ENCODE results near the gene KCTD19.

Gene KCTD19

DNA sequence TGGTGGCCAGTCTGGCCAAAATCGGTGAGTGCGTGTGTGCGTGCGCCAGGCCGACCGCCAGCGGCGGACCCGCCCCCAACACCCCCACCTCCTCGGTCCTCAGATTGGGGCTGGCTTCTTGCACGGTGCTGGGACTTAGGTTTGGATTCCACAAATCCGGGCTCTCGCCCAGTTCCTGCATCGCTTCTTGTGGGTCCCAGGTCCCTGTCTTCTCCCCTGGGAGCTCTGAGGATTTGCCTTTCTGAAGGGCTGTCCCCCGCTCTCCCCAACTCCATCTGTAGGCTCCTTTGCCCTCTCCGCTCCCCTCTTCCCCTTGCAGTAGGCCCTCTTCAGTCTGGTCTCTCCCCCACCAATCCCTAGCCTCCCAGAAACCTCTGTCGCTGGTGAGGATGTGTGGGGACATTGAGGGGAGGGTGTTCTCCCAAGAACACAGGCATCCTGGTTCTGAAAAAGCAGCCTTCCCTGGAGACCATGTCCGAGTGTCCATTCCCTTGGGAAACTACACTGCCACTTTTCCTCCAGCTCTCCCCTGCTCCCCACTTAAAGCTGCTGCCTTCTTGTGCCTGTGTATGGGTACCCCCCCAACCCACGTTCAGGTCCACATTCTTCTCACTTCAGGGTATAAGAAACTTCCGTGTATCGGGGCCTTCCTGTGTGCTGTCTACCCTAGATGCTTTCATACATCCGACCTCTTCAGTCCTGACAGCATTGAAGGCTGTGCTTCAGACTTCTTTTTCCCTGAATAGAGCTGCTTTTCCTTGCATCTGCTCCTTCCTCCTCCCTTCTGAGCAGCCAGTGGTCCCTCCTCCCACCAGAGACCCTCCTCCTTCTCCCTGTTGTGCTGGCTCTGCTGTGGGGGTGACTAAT, 77.1 kb downstream of the KCTD19 start:
- no peak for DNase-seq (ENCODE audit: extremely low spot score)
- ChIA-PET POLR2A (interaction anchor here (0.8 to 5.3 kb wide), 5 partner anchors 11 to 133 kb away, joined by 3 to 41 read pairs (median 4); partner anchors contain the start of gene TMEM208), CTCF (interaction anchor here (0.7 to 2.7 kb wide), 2 partner anchors 11 to 23 kb away, joined by 3 to 10 read pairs; partner anchors contain the start of gene TMEM208)
- no peak for TF ChIP-seq CTBP1 (IDR thresholded peaks at IDR 0.05; ENCODE audit: borderline replicate concordance)
- TF ChIP-seq TARDBP (IDR thresholded peaks at IDR 0.05): no peak
- TF ChIP-seq HDGF (IDR thresholded peaks at IDR 0.05; ENCODE audit: borderline replicate concordance): no peak
- no peak for TF ChIP-seq NFRKB (IDR thresholded peaks at IDR 0.05)
- no peak for TF ChIP-seq ZNF384 (IDR thresholded peaks at IDR 0.05)
- no peak for TF ChIP-seq FOXM1 (IDR thresholded peaks at IDR 0.05; ENCODE audit: borderline replicate concordance)

DNA sequence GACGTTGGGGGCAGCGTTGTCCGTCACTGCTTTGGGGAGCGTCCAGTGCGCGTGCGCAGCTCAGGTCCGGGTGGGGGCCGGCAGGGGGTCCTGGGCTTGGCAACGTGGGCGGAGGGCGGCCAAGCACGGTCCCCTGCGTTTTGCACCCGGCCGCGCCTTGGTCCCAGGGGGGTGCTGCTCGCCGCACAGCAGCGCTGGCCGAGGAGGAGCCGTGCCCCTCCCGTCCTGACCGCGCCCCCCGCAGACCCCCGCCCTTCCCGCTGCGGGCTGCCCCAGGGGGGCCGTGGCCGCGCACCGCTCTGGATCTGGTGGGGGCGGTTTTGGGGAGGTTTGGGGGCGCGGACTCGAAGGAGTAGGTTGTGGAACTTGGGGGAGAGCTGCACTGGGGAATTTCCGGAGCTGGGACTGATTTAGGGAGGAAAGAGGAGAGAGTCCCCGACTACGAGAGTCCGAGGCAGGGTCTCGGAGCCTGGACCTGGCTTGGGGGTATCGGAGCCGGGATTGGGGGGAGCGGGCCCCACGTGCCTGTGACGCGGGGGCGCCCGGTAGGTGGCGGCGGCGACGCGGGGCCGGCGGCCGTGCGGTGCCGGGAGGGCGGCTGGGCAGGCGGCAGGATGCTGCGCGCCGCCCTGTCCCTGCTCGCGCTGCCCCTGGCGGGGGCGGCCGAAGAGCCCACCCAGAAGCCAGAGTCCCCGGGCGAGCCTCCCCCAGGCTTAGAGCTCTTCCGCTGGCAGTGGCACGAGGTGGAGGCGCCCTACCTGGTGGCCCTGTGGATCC, 78.0 kb downstream of the KCTD19 start, which contains the start of gene SLC9A5:
Gene SLC9A5, plus strand, starts transcription at position 579 of the 777 bp plus-strand sequence. Its CDS starts 36 bp downstream, at position 615.
- ChIA-PET POLR2A (interaction anchor here (0.8 to 5.3 kb wide), 15 partner anchors 11 to 179 kb away, joined by 3 to 41 read pairs (median 3); partner anchors contain the start of genes PLEKHG4 and TMEM208), CTCF (interaction anchor here (0.6 to 2.7 kb wide), 2 partner anchors 12 to 380 kb away, joined by 3 to 10 read pairs; no protein-coding TSS in a partner anchor)
- peak; percentile 46 for DNase-seq (ENCODE audit: extremely low spot score)
- TF ChIP-seq L3MBTL2 (conservative IDR thresholded peaks at IDR 0.05) (peak; percentile 70), CTBP1 (IDR thresholded peaks at IDR 0.05; ENCODE audit: borderline replicate concordance) (no peak)

DNA sequence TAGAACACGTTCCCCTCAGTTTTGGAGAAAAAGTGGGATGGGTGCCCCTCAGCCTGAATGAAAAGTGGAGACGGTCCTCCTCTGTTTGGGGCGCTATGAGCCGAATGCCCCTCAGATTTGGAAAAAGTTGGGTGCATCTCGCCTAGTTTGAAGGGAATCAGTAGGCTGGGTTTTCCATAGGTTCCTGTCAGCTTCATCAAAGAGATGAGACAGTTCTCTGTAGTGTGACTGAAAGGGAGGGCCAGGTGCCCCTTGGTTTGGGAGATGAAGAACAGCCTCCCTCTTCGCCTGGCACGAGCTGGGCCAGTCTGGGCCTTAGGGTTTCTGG, 78.5 kb downstream of the KCTD19 start:
- DNase-seq (ENCODE audit: extremely low spot score): no peak
- CTCF ChIA-PET: interaction anchor here (0.6 to 2.7 kb wide), 2 partner anchors 13 to 380 kb away, joined by 3 to 10 read pairs; no protein-coding TSS in a partner anchor
- POLR2A ChIA-PET: interaction anchor here (0.7 to 5.3 kb wide), 17 partner anchors 8 to 180 kb away, joined by 3 to 41 read pairs (median 3); partner anchors contain the start of genes PLEKHG4 and TMEM208
- TF ChIP-seq L3MBTL2 (conservative IDR thresholded peaks at IDR 0.05): no peak
- no peak for TF ChIP-seq LEF1 (IDR thresholded peaks at IDR 0.05; ENCODE audit: borderline replicate concordance)
- TF ChIP-seq CTBP1 (IDR thresholded peaks at IDR 0.05; ENCODE audit: borderline replicate concordance): no peak
- no peak for TF ChIP-seq HDGF (IDR thresholded peaks at IDR 0.05; ENCODE audit: borderline replicate concordance)
- no peak for TF ChIP-seq FOXM1 (IDR thresholded peaks at IDR 0.05; ENCODE audit: borderline replicate concordance)
- TF ChIP-seq ELF4 (IDR thresholded peaks at IDR 0.05): no peak

DNA sequence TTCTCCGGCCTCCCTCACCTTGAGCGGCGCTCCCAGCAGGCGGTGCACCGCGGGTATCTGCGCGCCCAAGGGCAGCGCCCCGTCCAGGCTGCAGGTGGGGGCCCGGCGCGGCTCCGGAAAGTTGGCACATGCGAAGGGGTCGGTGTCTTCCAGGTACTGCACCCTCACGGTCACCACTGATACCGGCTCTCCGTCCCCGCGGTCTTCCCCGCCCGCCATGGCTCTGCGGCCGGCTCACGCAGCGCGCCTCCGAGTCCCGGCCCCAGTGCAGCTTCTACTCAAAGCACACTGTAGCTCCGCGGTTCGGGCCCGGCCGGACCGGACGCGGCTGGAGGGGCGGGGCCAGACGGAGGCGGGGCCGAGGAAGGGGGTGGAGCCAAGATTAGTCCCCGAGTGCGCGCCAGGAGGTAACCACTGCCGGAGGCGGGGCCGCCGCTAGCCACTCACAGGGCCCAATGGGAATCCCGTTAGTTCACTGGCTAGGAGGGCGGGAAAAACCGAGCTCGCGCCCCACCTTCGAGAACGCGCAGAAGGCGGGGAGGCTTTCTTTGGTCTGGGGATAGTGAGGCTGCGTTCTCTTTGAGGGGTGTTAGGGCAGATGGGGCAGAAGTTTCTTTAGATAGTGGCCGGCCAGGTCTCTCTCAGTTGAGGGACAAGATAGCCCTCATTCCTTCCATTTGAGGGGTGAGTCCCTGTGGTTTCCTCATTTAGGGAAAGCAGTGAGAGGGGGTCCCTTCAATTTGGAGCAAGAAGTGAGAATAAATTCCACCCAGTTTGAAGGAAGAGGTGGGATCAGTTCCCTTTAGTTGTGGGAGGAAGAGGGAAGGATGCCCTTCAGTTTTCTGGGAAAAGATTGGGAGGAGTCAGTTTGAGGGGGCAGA, 79.1 kb downstream of the KCTD19 start, which contains the start of gene FHOD1:
Gene FHOD1, minus strand, starts transcription at position 290 of the 881 bp plus-strand sequence. Its CDS starts 71 bp downstream, at position 219.
- no peak for TF ChIP-seq TARDBP (IDR thresholded peaks at IDR 0.05)
- peak; percentile 94 for TF ChIP-seq L3MBTL2 (conservative IDR thresholded peaks at IDR 0.05)
- no peak for TF ChIP-seq ZNF384 (IDR thresholded peaks at IDR 0.05)
- TF ChIP-seq ELF4 (IDR thresholded peaks at IDR 0.05): no peak
- TF ChIP-seq HDGF (IDR thresholded peaks at IDR 0.05; ENCODE audit: borderline replicate concordance): peak; percentile 97; the same call in 1 of the 2 replicates
- no peak for TF ChIP-seq FOXM1 (IDR thresholded peaks at IDR 0.05; ENCODE audit: borderline replicate concordance)
- TF ChIP-seq NFRKB (IDR thresholded peaks at IDR 0.05): no peak
- ChIA-PET CTCF (interaction anchor here (1.4 to 2.7 kb wide), 2 partner anchors 13 to 21 kb away, joined by 3 to 10 read pairs; partner anchors contain the start of gene TMEM208), POLR2A (interaction anchor here (0.7 to 5.3 kb wide), 18 partner anchors 9 to 180 kb away, joined by 3 to 41 read pairs (median 4); partner anchors contain the start of genes E2F4, PLEKHG4 and TMEM208)
- DNase-seq (ENCODE audit: extremely low spot score): peak; percentile 93

DNA sequence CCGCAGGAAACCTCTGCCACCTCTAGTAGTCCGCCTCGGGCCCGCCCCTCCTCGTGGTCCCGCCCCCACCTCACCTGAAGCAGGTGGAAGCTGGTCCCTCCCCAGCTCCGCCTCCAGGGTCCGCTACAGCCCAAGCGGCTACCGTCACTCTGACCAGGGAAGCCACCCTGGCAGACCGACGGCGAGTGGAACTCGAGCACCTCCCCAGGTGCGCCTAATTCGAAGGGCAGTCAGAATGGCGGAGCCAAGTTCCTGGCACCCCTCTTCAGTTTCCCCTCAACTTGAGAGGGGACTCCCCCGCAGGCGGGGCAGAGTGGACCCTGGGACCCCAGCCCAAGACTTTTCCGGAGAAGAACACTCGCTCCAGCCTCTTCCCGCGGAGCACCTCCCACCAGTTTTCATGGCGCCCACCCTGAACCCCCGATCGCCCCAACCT, 79.8 kb downstream of the KCTD19 start:
- ChIA-PET CTCF (interaction anchor here (1.4 kb wide), 1 partner anchor 20 kb away, joined by 3 read pairs; the partner anchor contains the start of gene TMEM208), POLR2A (interaction anchor here (0.6 to 5.3 kb wide), 13 partner anchors 9 to 413 kb away, joined by 3 to 41 read pairs (median 5); partner anchors contain the start of genes ACD, E2F4, FBXL8 and TMEM208)
- DNase-seq (ENCODE audit: extremely low spot score): peak; percentile 25

DNA sequence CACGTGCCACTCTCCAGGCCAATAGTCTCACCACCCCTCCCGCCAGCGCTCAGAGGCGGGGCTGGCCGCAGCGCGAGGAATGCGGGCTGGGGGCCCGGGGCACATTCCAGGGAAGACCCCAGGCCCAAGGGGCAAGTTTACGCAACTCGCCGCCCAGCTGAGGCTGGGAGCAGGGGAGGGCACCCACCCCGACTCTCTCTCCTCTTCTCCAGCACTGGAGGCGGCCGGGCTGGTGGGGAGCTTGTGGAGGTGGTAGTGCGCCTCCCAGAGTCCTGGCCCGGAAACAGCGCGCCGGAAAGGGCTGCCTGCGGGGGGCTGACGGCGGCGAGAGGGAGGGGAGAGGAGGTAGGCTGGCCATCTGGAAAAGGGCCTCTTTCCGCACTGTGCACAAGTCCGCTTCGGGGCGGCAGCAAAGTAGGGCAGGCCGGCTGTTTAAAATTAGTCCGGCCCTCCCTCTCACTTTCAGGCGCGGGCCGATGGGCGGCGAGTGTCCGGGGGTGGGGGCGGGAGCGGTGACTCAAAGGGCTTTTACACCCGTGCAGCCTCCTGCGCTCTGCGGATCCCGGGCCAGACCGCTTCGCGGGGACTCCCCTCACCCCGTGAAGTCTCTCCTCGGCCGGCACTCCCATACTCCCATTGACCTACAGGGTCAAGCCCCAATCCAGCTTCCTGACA, 80.3 kb downstream of the KCTD19 start:
- peak; percentile 65 for DNase-seq (ENCODE audit: extremely low spot score)
- ChIA-PET CTCF (interaction anchor here (1.4 kb wide), 1 partner anchor 20 kb away, joined by 3 read pairs; the partner anchor contains the start of gene TMEM208), POLR2A (interaction anchor here (0.6 to 5.3 kb wide), 12 partner anchors 9 to 414 kb away, joined by 3 to 41 read pairs (median 5); partner anchors contain the start of genes ACD, E2F4, FBXL8 and TMEM208)
- TF ChIP-seq ELF4 (IDR thresholded peaks at IDR 0.05): no peak
- 0 out of 2 replicates have a peak, but pooled peaks have one; percentile 13 for TF ChIP-seq HDGF (IDR thresholded peaks at IDR 0.05; ENCODE audit: borderline replicate concordance)
- peak; percentile 73 for TF ChIP-seq L3MBTL2 (conservative IDR thresholded peaks at IDR 0.05)

More for the DNA sequence above, 79.8 kb downstream of the KCTD19 start:
- TF ChIP-seq SUZ12 (IDR thresholded peaks at IDR 0.05): no peak
- TF ChIP-seq ZNF384 (IDR thresholded peaks at IDR 0.05): no peak
- TF ChIP-seq HDGF (IDR thresholded peaks at IDR 0.05; ENCODE audit: borderline replicate concordance): no peak
- no peak for TF ChIP-seq ELF4 (IDR thresholded peaks at IDR 0.05)
- TF ChIP-seq NFRKB (IDR thresholded peaks at IDR 0.05): no peak
- TF ChIP-seq FOXM1 (IDR thresholded peaks at IDR 0.05; ENCODE audit: borderline replicate concordance): no peak
- TF ChIP-seq FOXK2 (IDR thresholded peaks at IDR 0.05): no peak

DNA sequence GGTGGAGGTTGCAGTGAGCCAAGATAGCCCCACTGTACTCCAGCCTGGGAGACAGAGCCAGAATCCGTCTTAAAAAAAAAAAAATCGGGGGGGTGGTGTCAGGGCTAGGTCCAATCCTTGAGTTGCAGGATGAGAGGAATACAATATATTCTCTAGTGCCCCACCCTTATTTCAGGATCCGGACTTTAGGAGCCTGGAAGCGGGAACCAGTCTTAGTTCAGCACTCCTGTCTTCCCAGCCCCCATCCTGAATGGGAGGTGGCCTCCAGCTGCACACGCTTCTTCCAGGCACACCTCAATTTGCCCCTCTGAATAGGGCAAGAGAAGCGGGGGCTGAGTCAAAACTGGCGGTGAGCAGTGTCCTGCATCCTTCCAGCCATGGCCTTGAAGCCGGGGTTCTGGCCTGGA, 80.9 kb downstream of the KCTD19 start:
- TF ChIP-seq L3MBTL2 (conservative IDR thresholded peaks at IDR 0.05) (no peak), NFRKB (IDR thresholded peaks at IDR 0.05) (no peak), BHLHE40 (IDR thresholded peaks at IDR 0.05; ENCODE audit: borderline replicate concordance) (no peak), FOXM1 (IDR thresholded peaks at IDR 0.05; ENCODE audit: borderline replicate concordance) (no peak), CTBP1 (IDR thresholded peaks at IDR 0.05; ENCODE audit: borderline replicate concordance) (no peak)
- no peak for DNase-seq (ENCODE audit: extremely low spot score)
- ChIA-PET CTCF (interaction anchor here (1.4 kb wide), 1 partner anchor 19 kb away, joined by 3 read pairs; the partner anchor contains the start of gene TMEM208), POLR2A (interaction anchor here (0.9 to 5.3 kb wide), 8 partner anchors 8 to 414 kb away, joined by 4 to 41 read pairs (median 6); partner anchors contain the start of genes ACD, E2F4 and TMEM208)

All from HEK293T (cell line).